Measurements from ENCODE around the gene MORF4L2.

- TF ChIP-seq POLR2A (IDR thresholded peaks at IDR 0.05; ENCODE audit: low read depth, low read length) = no peak
- TF ChIP-seq POLR2AphosphoS5 (IDR thresholded peaks at IDR 0.05; ENCODE audit: low read depth, low read length) = no peak
These were observed 11.2 kb upstream of the MORF4L2 start for GRCh38 chrX:103697687-103698086.
